ENCODE measurements around the gene YPEL3. TPM values are rescaled to one million over a fixed set of nuclear protein-coding genes. Genes with fewer than 3 reads are reported as not detected.

The YPEL3 gene
- total RNA-seq, 1 experiment from 2014 or later: 52.7 TPM

DNA sequence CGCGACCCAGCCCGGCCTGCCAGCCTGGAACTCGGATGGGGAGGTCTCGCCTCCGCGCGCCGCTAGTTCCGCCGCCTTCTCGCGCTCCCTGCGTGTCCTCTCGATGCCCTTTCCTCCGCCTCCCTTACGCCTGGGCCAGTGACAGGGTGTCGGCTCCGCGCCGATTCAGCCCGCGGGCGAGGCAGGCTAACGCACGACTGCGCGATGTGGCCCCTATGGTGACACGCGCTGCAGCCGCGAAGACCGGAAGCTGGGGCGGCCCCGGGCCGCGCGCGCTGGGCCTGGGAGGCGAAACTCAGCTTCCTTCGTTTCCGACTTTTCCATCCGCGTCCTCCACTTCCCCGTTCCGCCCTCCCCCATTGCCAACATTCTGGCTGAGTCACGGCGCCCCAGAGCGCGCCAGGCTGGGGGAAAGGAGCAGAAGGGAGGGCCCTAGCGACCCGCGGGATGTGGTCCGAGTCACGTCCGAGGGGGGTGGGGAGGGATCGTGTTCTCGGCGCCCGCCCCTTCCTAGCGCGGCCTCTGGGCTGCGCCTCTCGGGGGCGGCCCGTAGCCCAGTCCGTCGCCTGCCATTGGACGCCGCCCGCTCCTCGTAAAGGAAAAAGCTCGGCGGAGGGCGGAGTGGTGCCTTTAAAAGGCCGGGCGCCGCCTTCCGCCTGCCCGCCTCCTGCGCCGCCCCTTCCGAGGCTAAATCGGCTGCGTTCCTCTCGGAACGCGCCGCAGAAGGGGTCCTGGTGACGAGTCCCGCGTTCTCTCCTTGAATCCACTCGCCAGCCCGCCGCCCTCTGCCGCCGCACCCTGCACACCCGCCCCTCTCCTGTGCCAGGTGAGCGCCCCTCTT is 30.7 kb downstream of the YPEL3 start, which contains the start of gene ALDOA:
ALDOA (plus strand) TSS at position 659 of the 841 bp plus-strand sequence. CDS start 1,138 bp downstream, outside the sequence.
- DNase-seq (ENCODE audit: low spot score): peak; percentile 92
- ChIA-PET POLR2A (interaction anchor here (0.6 to 2.3 kb wide), 7 partner anchors 9 to 352 kb away, joined by 3 to 27 read pairs (median 5); partner anchors contain the start of genes HIRIP3, TBX6, TLCD3B and YPEL3), CTCF (interaction anchor here (0.5 to 5.1 kb wide), 17 partner anchors 11 to 364 kb away, joined by 3 to 89 read pairs (median 4); partner anchors contain the start of genes DCTPP1, PAGR1, PPP4C and SEZ6L2)
- Mint-ChIP-seq H3K9me3 (no peaks in the 10 kb centered on the region), H3K36me3 (peaks cover 37% of the 10 kb centered on the region), H3K4me1 (peaks cover 37% of the 10 kb centered on the region), H3K27me3 (ENCODE audit: low read depth) (no peaks in the 10 kb centered on the region), H3K4me3 (peak within 1 kb of the TSS; percentile 96), H3K27ac (peak within 1 kb of the TSS; percentile 99)
- peak; percentile 86 for ATAC-seq
- TF ChIP-seq, protein P1, sequence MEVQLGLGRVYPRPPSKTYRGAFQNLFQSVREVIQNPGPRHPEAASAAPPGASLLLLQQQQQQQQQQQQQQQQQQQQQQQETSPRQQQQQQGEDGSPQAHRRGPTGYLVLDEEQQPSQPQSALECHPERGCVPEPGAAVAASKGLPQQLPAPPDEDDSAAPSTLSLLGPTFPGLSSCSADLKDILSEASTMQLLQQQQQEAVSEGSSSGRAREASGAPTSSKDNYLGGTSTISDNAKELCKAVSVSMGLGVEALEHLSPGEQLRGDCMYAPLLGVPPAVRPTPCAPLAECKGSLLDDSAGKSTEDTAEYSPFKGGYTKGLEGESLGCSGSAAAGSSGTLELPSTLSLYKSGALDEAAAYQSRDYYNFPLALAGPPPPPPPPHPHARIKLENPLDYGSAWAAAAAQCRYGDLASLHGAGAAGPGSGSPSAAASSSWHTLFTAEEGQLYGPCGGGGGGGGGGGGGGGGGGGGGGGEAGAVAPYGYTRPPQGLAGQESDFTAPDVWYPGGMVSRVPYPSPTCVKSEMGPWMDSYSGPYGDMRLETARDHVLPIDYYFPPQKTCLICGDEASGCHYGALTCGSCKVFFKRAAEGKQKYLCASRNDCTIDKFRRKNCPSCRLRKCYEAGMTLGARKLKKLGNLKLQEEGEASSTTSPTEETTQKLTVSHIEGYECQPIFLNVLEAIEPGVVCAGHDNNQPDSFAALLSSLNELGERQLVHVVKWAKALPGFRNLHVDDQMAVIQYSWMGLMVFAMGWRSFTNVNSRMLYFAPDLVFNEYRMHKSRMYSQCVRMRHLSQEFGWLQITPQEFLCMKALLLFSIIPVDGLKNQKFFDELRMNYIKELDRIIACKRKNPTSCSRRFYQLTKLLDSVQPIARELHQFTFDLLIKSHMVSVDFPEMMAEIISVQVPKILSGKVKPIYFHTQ (CRISPR knock-in tag; IDR thresholded peaks at IDR 0.05): no peak
- TF ChIP-seq, protein P2, sequence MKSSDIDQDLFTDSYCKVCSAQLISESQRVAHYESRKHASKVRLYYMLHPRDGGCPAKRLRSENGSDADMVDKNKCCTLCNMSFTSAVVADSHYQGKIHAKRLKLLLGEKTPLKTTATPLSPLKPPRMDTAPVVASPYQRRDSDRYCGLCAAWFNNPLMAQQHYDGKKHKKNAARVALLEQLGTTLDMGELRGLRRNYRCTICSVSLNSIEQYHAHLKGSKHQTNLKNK (CRISPR knock-in tag; IDR thresholded peaks at IDR 0.05): no peak
- TF ChIP-seq RELA (CRISPR knock-in tag; IDR thresholded peaks at IDR 0.05; ENCODE audit: borderline replicate concordance) (no peak), ZNF423 (CRISPR knock-in tag; IDR thresholded peaks at IDR 0.05) (no peak), HMGA2 (CRISPR knock-in tag; IDR thresholded peaks at IDR 0.05) (no peak), TEAD4 (CRISPR knock-in tag; IDR thresholded peaks at IDR 0.05) (no peak), ZNF671 (CRISPR knock-in tag; IDR thresholded peaks at IDR 0.05) (no peak), NFATC4 (CRISPR knock-in tag; IDR thresholded peaks at IDR 0.05) (no peak; the same call in 1 of the 2 replicates), CREM (CRISPR knock-in tag; IDR thresholded peaks at IDR 0.05) (peak; percentile 37; the same call in 1 of the 2 replicates), CBFB (CRISPR knock-in tag; IDR thresholded peaks at IDR 0.05; ENCODE audit: low read depth) (0 out of 2 replicates have a peak, but pooled peaks have one; percentile 17), NFYB (CRISPR knock-in tag; conservative IDR thresholded peaks at IDR 0.05; ENCODE audit: low read depth) (peak; percentile 53), TCF7 (CRISPR knock-in tag; IDR thresholded peaks at IDR 0.05; ENCODE audit: low read depth) (no peak), ESRRA (CRISPR knock-in tag; IDR thresholded peaks at IDR 0.05; ENCODE audit: borderline replicate concordance) (no peak), ZNF396 (CRISPR knock-in tag; IDR thresholded peaks at IDR 0.05; ENCODE audit: borderline replicate concordance) (no peak), SMAD4 (CRISPR knock-in tag; IDR thresholded peaks at IDR 0.05) (no peak), ZNF121 (CRISPR knock-in tag; IDR thresholded peaks at IDR 0.05) (no peak), ZNF138 (CRISPR knock-in tag; conservative IDR thresholded peaks at IDR 0.05) (no peak)
- TF ChIP-seq, protein P3, sequence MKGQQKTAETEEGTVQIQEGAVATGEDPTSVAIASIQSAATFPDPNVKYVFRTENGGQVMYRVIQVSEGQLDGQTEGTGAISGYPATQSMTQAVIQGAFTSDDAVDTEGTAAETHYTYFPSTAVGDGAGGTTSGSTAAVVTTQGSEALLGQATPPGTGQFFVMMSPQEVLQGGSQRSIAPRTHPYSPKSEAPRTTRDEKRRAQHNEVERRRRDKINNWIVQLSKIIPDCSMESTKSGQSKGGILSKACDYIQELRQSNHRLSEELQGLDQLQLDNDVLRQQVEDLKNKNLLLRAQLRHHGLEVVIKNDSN (CRISPR knock-in tag; IDR thresholded peaks at IDR 0.05): no peak
- TF ChIP-seq, protein P4, sequence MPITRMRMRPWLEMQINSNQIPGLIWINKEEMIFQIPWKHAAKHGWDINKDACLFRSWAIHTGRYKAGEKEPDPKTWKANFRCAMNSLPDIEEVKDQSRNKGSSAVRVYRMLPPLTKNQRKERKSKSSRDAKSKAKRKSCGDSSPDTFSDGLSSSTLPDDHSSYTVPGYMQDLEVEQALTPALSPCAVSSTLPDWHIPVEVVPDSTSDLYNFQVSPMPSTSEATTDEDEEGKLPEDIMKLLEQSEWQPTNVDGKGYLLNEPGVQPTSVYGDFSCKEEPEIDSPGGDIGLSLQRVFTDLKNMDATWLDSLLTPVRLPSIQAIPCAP (CRISPR knock-in tag; IDR thresholded peaks at IDR 0.05): 0 out of 2 replicates have a peak, but pooled peaks have one; percentile 9
- TF ChIP-seq, protein P5, sequence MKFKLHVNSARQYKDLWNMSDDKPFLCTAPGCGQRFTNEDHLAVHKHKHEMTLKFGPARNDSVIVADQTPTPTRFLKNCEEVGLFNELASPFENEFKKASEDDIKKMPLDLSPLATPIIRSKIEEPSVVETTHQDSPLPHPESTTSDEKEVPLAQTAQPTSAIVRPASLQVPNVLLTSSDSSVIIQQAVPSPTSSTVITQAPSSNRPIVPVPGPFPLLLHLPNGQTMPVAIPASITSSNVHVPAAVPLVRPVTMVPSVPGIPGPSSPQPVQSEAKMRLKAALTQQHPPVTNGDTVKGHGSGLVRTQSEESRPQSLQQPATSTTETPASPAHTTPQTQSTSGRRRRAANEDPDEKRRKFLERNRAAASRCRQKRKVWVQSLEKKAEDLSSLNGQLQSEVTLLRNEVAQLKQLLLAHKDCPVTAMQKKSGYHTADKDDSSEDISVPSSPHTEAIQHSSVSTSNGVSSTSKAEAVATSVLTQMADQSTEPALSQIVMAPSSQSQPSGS (CRISPR knock-in tag; IDR thresholded peaks at IDR 0.05; ENCODE audit: borderline replicate concordance, low read depth): no peak
- TF ChIP-seq, protein P6, sequence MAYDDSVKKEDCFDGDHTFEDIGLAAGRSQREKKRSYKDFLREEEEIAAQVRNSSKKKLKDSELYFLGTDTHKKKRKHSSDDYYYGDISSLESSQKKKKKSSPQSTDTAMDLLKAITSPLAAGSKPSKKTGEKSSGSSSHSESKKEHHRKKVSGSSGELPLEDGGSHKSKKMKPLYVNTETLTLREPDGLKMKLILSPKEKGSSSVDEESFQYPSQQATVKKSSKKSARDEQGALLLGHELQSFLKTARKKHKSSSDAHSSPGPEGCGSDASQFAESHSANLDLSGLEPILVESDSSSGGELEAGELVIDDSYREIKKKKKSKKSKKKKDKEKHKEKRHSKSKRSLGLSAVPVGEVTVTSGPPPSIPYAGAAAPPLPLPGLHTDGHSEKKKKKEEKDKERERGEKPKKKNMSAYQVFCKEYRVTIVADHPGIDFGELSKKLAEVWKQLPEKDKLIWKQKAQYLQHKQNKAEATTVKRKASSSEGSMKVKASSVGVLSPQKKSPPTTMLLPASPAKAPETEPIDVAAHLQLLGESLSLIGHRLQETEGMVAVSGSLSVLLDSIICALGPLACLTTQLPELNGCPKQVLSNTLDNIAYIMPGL (CRISPR knock-in tag; IDR thresholded peaks at IDR 0.05): peak; percentile 85; the same call in 1 of the 2 replicates
- TF ChIP-seq, protein P7, sequence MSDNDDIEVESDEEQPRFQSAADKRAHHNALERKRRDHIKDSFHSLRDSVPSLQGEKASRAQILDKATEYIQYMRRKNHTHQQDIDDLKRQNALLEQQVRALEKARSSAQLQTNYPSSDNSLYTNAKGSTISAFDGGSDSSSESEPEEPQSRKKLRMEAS (CRISPR knock-in tag; IDR thresholded peaks at IDR 0.05): peak; percentile 82
- TF ChIP-seq, protein P8, sequence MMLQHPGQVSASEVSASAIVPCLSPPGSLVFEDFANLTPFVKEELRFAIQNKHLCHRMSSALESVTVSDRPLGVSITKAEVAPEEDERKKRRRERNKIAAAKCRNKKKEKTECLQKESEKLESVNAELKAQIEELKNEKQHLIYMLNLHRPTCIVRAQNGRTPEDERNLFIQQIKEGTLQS (CRISPR knock-in tag; conservative IDR thresholded peaks at IDR 0.05): no peak
- TF ChIP-seq, protein P9, sequence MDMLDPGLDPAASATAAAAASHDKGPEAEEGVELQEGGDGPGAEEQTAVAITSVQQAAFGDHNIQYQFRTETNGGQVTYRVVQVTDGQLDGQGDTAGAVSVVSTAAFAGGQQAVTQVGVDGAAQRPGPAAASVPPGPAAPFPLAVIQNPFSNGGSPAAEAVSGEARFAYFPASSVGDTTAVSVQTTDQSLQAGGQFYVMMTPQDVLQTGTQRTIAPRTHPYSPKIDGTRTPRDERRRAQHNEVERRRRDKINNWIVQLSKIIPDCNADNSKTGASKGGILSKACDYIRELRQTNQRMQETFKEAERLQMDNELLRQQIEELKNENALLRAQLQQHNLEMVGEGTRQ (CRISPR knock-in tag; IDR thresholded peaks at IDR 0.05): peak; percentile 3

Data from WTC11 (cell line).